Measurements from ENCODE around the gene DUOXA1.

DUOXA1 gene

GRCh38 chr15:45129651-45130129, at the start of gene DUOXA1, which contains the start of gene DUOX1:
Gene DUOXA1, minus strand, starts transcription at chr15:45129879. Its CDS starts 6,865 bp downstream, at chr15:45123014.
Gene DUOX1, plus strand, starts transcription at chr15:45129994. Its CDS starts 1,973 bp downstream, at chr15:45131967.
- in situ Hi-C loops (cut with HindIII; ENCODE audit: low sequenced_read_pairs) = no loop called here

- in situ Hi-C loops (cut with HindIII; ENCODE audit: low sequenced_read_pairs) = no loop called here
These were observed 47.6 kb upstream of the DUOXA1 start for GRCh38 chr15:45177285-45177684.

GRCh38 chr15:45174577-45174976, 44.9 kb upstream of the DUOXA1 start:
- in situ Hi-C loops (cut with HindIII; ENCODE audit: low sequenced_read_pairs) = no loop called here

GRCh38 chr15:45174069-45174468, 44.4 kb upstream of the DUOXA1 start:
- in situ Hi-C loops (cut with HindIII; ENCODE audit: low sequenced_read_pairs) = no loop called here

DNA sequence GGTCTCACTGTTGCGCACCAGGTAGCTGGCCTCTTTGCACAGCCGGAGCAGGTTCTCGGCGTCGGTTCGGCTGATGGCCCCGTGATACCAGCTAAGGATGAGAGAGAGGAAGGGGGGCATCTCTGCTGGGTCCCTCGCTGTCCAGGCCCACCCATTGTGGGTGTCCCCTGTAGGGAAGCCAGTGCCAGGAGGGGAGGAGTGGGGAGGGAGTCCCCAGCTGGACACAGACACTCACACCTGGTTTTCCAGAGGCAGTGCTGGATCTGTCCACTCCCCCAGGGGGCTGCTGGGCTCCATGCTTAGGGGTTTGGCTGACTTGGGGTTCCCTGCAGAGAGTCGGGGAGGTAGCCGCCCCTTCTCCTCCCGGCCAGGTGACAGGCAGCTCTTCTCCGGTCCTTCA, 42.2 kb upstream of the DUOXA1 start:
- in situ Hi-C loops (cut with HindIII; ENCODE audit: low sequenced_read_pairs) = no loop called here

- in situ Hi-C loops (cut with HindIII; ENCODE audit: low sequenced_read_pairs) = loop anchor here (10.0 kb wide), 1 partner anchor 285 kb away; no protein-coding TSS in a partner anchor
These were observed 40.2 kb upstream of the DUOXA1 start for GRCh38 chr15:45169608-45170480.

DNA sequence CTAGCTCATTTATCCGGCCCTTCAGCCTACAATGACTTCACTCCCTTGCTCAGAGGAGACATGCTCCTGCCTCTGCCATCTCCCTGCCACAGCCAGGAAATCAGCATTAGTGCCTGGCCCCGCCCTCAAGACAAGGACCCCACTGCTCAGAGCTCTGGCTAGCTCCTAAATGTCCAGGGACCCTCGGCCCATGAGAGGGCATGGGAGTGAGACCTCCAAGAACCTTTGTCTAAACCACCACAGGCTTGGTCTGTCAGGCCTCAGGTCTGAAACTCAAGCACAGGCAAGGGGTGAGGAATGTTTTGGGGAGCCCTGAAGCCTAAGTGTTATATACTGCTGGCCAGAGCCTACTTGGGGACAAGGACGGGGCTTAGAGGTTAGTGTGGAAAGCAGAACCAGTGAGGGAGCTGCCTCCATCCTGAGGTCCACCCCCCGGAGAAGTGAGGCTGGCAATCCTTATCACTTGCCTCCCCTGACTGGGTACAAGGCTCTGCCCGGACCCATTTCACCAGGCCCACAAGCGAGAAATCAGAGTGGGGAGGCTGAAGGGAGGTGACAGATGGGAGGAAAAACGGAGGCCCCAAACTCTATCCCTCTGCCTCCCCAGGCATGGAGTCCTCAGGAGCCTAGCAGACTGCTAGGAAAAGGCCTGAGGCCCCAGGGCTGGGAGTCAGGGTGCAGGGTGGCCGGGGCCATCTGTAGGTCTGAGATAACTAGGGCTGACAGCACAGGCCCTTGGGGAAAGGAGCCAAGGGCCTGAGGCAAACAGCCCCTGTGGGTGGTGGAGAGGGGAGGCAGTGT, 39.3 kb upstream of the DUOXA1 start:
- in situ Hi-C loops (cut with HindIII; ENCODE audit: low sequenced_read_pairs) = loop anchor here (10.0 kb wide), 1 partner anchor 286 kb away; no protein-coding TSS in a partner anchor

GRCh38 chr15:45168286-45168685, 38.6 kb upstream of the DUOXA1 start:
- in situ Hi-C loops (cut with HindIII; ENCODE audit: low sequenced_read_pairs) = loop anchor here (10.0 kb wide), 1 partner anchor 287 kb away; no protein-coding TSS in a partner anchor

- in situ Hi-C loops (cut with HindIII; ENCODE audit: low sequenced_read_pairs) = loop anchor here (10.0 kb wide), 1 partner anchor 287 kb away; no protein-coding TSS in a partner anchor
These were observed 38.0 kb upstream of the DUOXA1 start for GRCh38 chr15:45167631-45168205.

DNA sequence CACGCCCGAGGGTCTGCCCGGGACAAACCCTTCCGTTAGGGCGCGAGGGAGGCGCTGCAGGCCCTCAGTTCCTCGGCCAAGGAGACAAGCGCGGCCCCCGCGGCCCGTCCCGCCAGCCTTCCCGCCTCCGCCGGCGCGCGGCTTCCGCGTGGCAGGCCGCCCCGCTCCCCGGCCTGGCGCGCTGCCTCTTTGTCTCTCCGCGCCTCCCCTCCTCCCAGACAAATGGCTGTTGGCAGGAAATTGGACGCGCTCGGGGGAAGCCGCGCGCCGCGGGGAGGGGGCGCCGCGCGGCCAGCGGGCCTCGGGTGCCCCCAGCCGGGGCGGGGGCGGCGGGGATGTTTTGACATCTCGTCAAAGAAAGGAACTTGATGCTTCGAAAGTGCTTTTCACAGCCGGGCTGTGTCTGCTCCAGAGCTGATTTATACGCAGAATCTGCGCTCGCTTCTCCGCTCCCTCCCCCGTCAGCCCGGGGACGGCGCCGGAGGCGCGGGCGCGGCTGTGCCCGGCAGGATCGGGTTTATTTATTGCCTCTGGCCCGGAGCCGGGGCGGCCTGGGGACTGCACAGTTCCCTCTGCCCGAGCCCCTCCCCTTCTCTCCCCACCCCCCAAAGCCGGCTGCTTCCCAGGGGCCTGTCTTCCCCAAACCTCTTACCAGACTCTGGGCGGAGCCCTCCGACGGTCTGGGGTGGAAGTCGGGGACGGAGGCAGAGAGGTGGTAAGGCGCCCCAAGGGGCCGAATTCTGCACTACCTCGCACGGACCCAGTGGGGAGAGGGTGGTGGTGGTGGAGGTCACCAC, 37.4 kb upstream of the DUOXA1 start:
- in situ Hi-C loops (cut with HindIII; ENCODE audit: low sequenced_read_pairs) = loop anchor here (10.0 kb wide), 1 partner anchor 288 kb away; no protein-coding TSS in a partner anchor

GRCh38 chr15:45165536-45165935, 35.9 kb upstream of the DUOXA1 start:
- in situ Hi-C loops (cut with HindIII; ENCODE audit: low sequenced_read_pairs) = loop anchor here (10.0 kb wide), 1 partner anchor 289 kb away; no protein-coding TSS in a partner anchor

DNA sequence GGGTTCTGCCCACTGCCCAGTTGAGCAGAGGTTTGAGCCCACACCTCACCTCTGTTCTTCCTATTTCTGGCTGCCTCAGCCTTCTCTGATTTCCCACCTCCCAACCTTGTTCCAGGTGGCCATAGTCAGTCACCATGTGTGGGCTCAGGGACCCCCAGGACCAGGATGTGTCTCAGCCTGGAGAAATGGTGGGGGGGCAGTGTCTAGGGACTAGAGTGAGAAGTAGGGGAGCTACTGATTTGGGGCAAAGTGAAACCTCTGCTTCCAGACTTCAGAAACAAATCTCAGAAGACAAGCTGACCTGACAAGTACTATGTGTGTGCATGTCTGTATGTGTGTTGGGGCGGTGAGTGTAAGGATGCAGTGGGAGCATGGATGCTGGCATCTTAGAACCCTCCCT, 35.2 kb upstream of the DUOXA1 start:
- in situ Hi-C loops (cut with HindIII; ENCODE audit: low sequenced_read_pairs) = loop anchor here (5.0 to 10.0 kb wide), 2 partner anchors 37 to 290 kb away; no protein-coding TSS in a partner anchor

DNA sequence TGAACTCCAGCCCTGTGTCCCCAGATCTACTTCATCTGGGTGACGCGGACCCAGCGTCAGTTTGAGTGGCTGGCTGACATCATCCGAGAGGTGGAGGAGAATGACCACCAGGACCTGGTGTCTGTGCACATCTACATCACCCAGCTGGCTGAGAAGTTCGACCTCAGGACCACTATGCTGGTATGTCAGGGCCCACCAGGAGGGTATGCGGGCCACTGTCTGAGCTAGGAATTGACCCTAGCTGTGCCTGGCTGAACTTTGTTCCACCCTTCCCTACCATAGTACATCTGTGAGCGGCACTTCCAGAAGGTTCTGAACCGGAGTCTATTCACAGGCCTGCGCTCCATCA, 33.8 kb upstream of the DUOXA1 start:
- in situ Hi-C loops (cut with HindIII; ENCODE audit: low sequenced_read_pairs) = loop anchor here (5.0 to 10.0 kb wide), 2 partner anchors 39 to 291 kb away; no protein-coding TSS in a partner anchor

GRCh38 chr15:45162771-45163507, 33.3 kb upstream of the DUOXA1 start:
- in situ Hi-C loops (cut with HindIII; ENCODE audit: low sequenced_read_pairs) = loop anchor here (5.0 to 10.0 kb wide), 2 partner anchors 39 to 292 kb away; no protein-coding TSS in a partner anchor

DNA sequence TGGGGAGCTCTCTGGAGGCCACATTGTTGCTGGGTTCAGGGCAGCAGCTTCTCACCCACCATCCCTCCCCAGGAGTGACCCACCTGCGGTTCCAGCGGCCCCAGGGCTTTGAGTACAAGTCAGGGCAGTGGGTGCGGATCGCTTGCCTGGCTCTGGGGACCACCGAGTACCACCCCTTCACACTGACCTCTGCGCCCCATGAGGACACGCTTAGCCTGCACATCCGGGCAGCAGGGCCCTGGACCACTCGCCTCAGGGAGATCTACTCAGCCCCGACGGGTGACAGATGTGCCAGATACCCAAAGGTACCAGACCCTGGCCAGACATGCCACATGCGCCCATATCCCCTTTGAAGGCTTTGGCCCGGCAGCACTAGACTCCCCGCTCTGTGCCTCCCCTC, 32.0 kb upstream of the DUOXA1 start:
- in situ Hi-C loops (cut with HindIII; ENCODE audit: low sequenced_read_pairs) = loop anchor here (5.0 to 10.0 kb wide), 2 partner anchors 41 to 293 kb away; no protein-coding TSS in a partner anchor

GRCh38 chr15:45157974-45158373, 28.3 kb upstream of the DUOXA1 start:
- in situ Hi-C loops (cut with HindIII; ENCODE audit: low sequenced_read_pairs) = no loop called here

- in situ Hi-C loops (cut with HindIII; ENCODE audit: low sequenced_read_pairs) = no loop called here
These were observed 27.2 kb upstream of the DUOXA1 start for GRCh38 chr15:45156744-45157455.

DNA sequence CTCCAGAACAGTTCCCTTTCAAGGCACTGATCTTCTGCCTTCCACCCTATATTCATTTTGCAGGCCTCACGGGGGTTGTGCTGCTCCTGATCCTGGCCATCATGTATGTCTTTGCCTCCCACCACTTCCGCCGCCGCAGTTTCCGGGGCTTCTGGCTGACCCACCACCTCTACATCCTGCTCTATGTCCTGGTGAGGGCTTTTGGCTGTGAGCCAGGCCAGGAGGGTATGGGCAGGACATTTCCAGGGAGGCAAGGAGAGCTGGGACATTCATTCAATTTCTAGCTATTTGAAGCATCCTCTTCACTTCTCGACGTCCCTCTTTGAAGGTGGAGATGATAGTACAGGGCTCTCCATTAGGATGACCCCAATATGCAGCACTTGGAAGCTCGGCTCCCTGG, 26.1 kb upstream of the DUOXA1 start:
- in situ Hi-C loops (cut with HindIII; ENCODE audit: low sequenced_read_pairs) = no loop called here

All from endothelial cell of hepatic sinusoid (primary cell).